Breast epithelium (tissue), 3 donors: ENCODE results near the gene FAM98B.

Source experiments
- CTCF ChIP-seq, 3 donors: fragments of 450-650 bp; IDR thresholded peaks; one replicate each; pipeline ENCODE4 v1.5.1; 2016 to 2017; ENCODE audit warnings: antibody characterized with exemption in 3 of 3, mild to moderate bottlenecking in 3 of 3, moderate library complexity in 3 of 3
- POLR2A ChIP-seq: fragments of 450-650 bp; IDR thresholded peaks from one replicate; pipeline ENCODE4 v1.6.1; 2016; ENCODE audit warnings: antibody characterized with exemption, mild to moderate bottlenecking, moderate library complexity
- POLR2AphosphoS5 ChIP-seq, 3 donors: sonication (generic); formaldehyde crosslinking; IDR thresholded peaks; one replicate each; pipeline ENCODE4 v1.6.1; 2017; ENCODE audit warnings: antibody characterized with exemption in 3 of 3

- TF ChIP-seq CTCF (IDR thresholded peaks at IDR 0.05), result no peak
- TF ChIP-seq POLR2A, result no peak
- no peak for TF ChIP-seq POLR2AphosphoS5 (IDR thresholded peaks at IDR 0.05)
These were observed 33.0 kb downstream of the FAM98B start for GRCh38 chr15:38486936-38487335.
